ENCODE results near the gene PDE6B.

Gene PDE6B

DNA sequence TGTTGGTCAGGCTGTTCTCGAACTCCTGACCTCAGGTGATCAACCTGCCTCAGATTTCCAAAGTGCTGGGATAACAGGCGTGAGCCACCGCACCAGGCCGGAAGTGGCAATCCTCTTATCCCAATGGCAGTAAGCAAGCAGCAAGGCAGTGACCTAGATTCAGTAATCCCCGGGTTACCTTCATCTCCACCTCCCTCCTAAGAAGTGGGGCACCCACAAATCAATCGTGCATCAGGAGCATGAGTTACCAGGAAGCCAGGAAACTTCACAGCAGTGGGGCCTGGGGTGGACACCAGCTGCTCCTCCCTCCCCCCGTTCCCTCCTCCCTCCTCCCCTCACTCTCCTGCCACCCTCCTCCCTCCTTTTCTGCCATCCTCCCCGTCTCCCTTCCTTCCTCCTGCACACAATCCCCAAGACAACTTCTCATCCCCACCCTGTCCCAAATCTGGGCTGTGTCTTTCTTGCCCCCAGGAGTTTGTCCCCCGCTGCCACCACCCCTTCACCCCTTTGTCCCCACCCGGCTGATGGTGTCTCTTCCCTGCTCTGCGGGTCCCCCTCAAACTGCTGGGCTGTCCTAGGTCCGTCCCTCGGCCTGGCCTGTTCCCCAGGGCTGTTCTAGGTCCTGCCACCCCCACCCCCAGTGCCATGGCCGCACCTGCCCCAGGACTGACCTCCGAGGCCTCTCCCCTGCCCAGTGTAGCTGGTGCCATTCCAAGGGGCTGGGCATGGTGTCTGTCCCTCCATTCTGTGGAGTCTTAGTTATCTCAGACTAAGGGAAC lies 2.2 kb downstream of the PDE6B start:
- no peak for DNase-seq (ENCODE audit: low read depth)
- TF ChIP-seq, protein P1, sequence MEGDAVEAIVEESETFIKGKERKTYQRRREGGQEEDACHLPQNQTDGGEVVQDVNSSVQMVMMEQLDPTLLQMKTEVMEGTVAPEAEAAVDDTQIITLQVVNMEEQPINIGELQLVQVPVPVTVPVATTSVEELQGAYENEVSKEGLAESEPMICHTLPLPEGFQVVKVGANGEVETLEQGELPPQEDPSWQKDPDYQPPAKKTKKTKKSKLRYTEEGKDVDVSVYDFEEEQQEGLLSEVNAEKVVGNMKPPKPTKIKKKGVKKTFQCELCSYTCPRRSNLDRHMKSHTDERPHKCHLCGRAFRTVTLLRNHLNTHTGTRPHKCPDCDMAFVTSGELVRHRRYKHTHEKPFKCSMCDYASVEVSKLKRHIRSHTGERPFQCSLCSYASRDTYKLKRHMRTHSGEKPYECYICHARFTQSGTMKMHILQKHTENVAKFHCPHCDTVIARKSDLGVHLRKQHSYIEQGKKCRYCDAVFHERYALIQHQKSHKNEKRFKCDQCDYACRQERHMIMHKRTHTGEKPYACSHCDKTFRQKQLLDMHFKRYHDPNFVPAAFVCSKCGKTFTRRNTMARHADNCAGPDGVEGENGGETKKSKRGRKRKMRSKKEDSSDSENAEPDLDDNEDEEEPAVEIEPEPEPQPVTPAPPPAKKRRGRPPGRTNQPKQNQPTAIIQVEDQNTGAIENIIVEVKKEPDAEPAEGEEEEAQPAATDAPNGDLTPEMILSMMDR (conservative IDR thresholded peaks at IDR 0.05; ENCODE audit: control insufficient read depth, insufficient read depth, low read depth, low read length): no peak
- no peak overlapping the region for H3K4me3 ChIP-seq (ENCODE audit: control insufficient read depth, low read depth, low read length)

DNA sequence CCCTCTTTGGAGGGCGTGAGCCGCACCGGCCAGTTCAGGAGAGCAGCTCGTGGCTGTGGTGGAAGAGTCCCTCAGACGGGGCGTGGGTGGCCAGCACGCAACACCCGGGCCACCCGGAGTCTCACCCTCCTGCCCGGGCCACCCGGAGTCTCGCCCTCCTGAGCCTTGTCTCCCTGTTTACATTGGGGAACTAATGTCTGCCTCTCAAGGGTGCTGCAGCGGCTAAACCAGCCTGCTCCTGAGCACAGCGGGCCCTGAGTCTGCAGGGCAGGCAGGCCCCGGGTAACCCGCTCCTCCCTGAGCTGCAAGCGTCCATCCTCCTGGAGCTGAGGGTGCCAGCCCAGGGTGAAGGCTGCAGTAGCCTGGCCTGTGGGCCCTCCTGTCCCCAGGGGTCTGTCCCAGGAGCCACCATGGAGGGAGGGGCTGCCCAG lies 3.0 kb downstream of the PDE6B start:
- TF ChIP-seq, protein P1 (conservative IDR thresholded peaks at IDR 0.05; ENCODE audit: control insufficient read depth, insufficient read depth, low read depth, low read length): no peak
- no peak for DNase-seq (ENCODE audit: low read depth)
- H3K4me3 ChIP-seq (ENCODE audit: control insufficient read depth, low read depth, low read length): no peak overlapping the region

DNA sequence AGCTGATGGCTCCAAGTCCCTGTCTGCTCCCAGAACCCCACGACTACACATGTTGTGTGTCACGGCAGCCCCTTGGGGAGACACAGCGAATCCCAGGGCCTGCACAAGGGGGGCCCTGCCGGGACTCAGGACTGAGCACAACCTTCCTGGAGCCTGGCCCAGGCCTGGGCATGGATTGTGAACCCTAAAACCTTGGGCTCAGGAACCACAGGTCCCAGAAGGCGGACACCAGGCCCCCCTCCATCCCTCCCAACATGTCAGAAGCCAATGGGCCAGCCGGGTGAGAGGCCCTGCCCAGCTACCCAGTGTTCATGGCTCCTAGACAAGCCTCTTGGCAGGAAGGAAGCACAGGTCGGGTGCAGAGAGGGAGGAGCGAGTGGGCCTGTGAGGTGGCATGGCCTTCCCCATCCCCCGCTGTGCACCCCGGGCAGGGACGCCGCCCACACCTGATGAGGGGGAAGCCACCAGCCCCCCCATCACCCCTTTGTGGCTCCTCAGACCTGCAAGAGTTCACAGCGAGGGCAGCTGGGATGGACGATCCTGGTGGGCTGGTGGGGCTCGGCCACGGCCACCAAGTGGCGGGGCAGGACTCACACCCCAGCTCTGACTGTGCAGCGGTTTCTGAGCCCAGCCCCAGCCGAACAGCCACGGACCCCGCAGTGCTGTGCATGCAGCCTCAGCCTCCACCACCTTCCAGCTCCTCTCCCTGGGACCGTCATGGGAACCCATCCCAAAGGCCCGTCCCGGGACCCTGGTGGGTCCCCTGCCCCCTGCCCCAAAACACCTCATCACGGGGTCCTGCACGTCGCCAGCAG lies 3.7 kb downstream of the PDE6B start:
- no peak for DNase-seq (ENCODE audit: low read depth)
- no peak overlapping the region for H3K4me3 ChIP-seq (ENCODE audit: control insufficient read depth, low read depth, low read length)
- TF ChIP-seq, protein P1 (conservative IDR thresholded peaks at IDR 0.05; ENCODE audit: control insufficient read depth, insufficient read depth, low read depth, low read length): no peak

DNA sequence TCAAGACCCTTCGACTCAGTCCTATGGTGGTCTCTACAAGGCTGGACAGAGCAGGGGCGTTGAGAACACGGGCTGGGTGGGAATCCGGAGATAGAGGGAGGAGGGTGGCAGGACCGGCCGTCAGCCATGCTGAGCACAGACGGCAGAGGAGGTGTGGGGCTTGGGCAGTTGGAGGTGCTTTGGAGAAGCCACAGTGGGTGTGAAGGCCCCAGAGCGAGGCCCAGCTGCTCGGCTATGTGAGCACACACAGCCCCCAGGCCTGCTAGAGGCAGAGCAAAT lies 4.2 kb downstream of the PDE6B start:
- DNase-seq (ENCODE audit: low read depth): no peak
- TF ChIP-seq, protein P1 (conservative IDR thresholded peaks at IDR 0.05; ENCODE audit: control insufficient read depth, insufficient read depth, low read depth, low read length): no peak
- no peak overlapping the region for H3K4me3 ChIP-seq (ENCODE audit: control insufficient read depth, low read depth, low read length)

DNA sequence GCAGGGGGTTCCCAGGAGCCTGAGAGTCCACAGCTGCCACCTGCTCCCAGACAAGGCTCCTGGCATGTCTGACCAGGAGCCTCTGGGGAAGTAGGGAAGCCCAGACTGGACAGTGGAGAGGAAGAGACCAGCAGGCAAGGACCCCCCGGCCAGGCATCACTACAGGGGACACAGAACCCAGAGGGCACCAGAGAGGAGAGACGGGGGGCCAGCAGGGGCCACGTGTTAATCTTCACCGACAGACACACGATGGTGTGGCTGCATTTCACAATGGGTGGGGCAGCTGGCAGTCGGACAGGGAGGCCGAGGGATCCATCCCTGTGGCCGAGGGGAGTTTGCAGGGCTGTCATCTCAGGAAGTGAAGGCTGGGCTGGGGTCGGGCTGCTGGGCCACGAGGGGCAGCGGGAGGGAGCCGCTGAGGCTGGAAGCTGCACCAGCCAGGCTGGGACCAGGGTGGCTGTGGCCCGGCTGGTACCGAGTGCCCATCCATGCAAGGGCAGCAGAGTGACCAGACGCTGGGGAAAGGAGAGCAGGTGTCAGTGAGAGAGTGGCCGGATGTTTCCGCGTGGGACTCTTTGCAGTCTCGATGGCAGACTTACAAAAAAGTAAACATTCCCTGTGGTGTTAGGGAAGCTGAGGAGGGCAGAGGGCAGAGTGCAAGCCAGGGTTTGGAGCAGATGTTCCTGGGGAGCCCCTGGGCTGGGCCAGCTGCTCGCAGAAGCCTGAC lies 4.7 kb downstream of the PDE6B start:
- DNase-seq (ENCODE audit: low read depth): no peak
- TF ChIP-seq, protein P1 (conservative IDR thresholded peaks at IDR 0.05; ENCODE audit: control insufficient read depth, insufficient read depth, low read depth, low read length): no peak
- no peak overlapping the region for H3K4me3 ChIP-seq (ENCODE audit: control insufficient read depth, low read depth, low read length)

DNA sequence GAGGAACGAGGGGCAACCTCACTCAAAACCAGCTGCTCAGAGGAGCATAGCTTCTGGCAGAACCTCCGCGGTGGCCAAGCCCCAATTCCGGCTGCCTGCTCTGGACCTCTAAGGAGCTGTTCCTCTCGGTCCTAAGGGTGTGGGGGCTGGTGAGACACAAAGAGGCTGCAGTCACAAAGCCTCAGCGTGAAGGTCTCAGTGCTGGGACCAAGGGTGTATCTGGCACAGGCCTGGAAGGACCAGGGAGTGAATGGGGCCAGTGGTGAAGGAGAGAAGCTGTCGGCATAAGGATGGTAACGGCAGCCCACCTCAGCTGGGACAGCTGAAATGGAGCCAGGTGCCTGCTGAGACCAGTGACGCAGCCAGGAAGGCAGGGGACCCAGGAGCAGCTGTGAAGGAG lies 5.3 kb downstream of the PDE6B start:
- no peak for DNase-seq (ENCODE audit: low read depth)
- TF ChIP-seq, protein P1 (conservative IDR thresholded peaks at IDR 0.05; ENCODE audit: control insufficient read depth, insufficient read depth, low read depth, low read length): no peak
- no peak overlapping the region for H3K4me3 ChIP-seq (ENCODE audit: control insufficient read depth, low read depth, low read length)
